HS-27A (cell line): ENCODE results near the gene HOXD8.

ENCODE experiments used
- DNase-seq: peaks from one replicate; pipeline ENCODE4 v3.0.0-alpha.2; 2012; ENCODE audit warnings: low read depth, missing footprints

HOXD8 gene

GRCh38 chr2:176174382-176174823 is 44.9 kb downstream of the HOXD8 start:
- DNase-seq, result no peak

GRCh38 chr2:176174824-176175708 is 45.6 kb downstream of the HOXD8 start:
- no peak for DNase-seq

GRCh38 chr2:176175709-176176607 is 46.5 kb downstream of the HOXD8 start:
- DNase-seq, result no peak

- DNase-seq, result no peak
Observed at GRCh38 chr2:176177580-176178037, 48.1 kb downstream of the HOXD8 start.

GRCh38 chr2:176178038-176178756 is 48.7 kb downstream of the HOXD8 start:
- no peak for DNase-seq

GRCh38 chr2:176178757-176179295 is 49.3 kb downstream of the HOXD8 start:
- no peak for DNase-seq

GRCh38 chr2:176181551-176181950 is 52.0 kb downstream of the HOXD8 start:
- no peak for DNase-seq
